Measurements from ENCODE around the gene SPINK8. TPM values are rescaled to one million over a fixed set of nuclear protein-coding genes. Genes with fewer than 3 reads are reported as not detected.
A peak's percentile ranks its signal among the peaks of the same experiment; 100 is the strongest.

The SPINK8 gene
- polyA plus RNA-seq, 3 donors = not detected

- peak within 1 kb of the TSS; percentile 87 for H3K4me2 ChIP-seq (replicated peaks; ENCODE audit: extremely low read depth, low read length, poor library complexity, severe bottlenecking)
- H3K4me3 ChIP-seq (replicated peaks in 1 of 3; ENCODE audit: low read depth in 2 of 3, low read length in 3 of 3) = peak within 1 kb of the TSS; percentile 71 to 92 (median 81)
- no peaks in the 10 kb centered on the region for H3K9me3 ChIP-seq (replicated peaks in 1 of 2; ENCODE audit: control insufficient read depth in 1 of 2, insufficient read depth in 1 of 2, low read length in 2 of 2)
- no peaks in the 10 kb centered on the region for H3K27me3 ChIP-seq (ENCODE audit: control insufficient read depth in 2 of 2, insufficient read depth in 2 of 2, low read length in 2 of 2)
- peak within 1 kb of the TSS; percentile 79 to 87 for H3K27ac ChIP-seq (ENCODE audit: low read depth in 1 of 2, low read length in 2 of 2)
- DNase-seq = peak; percentile 83 to 84 (median 84)
- H3K9ac ChIP-seq (ENCODE audit: insufficient read depth, low read length, poor library complexity, severe bottlenecking) = peak within 1 kb of the TSS; percentile 94
- peaks cover 0 to 2% (median 0%) of the 10 kb centered on the region in 7 donors for H3K9me3 Mint-ChIP-seq
- peaks cover 19 to 25% of the 10 kb centered on the region in 2 donors for H3K4me1 ChIP-seq (ENCODE audit: control insufficient read depth in 1 of 2, insufficient read depth in 2 of 2, low read length in 2 of 2)
- H3K36me3 ChIP-seq (replicated peaks in 1 of 2; ENCODE audit: control insufficient read depth in 1 of 2, insufficient read depth in 2 of 2, low read length in 2 of 2) = peaks cover 24 to 26% of the 10 kb centered on the region in 2 donors
- H3K4me1 Mint-ChIP-seq = peaks cover 25% of the 10 kb centered on the region
- no peak for TF ChIP-seq CTCF (IDR thresholded peaks at IDR 0.05)
- H3K79me2 ChIP-seq (ENCODE audit: insufficient read depth, low read length) = peaks cover 37% of the 10 kb centered on the region
- under 1% methylated on average over 64 of the region's 70 CpGs for WGBS (ENCODE audit: insufficient coverage)
- H2AFZ ChIP-seq (ENCODE audit: insufficient read depth, low read depth, low read length, poor library complexity, severe bottlenecking) = peak within 1 kb of the TSS; percentile 100
- H3K36me3 Mint-ChIP-seq = peaks cover 20 to 21% of the 10 kb centered on the region in 2 donors
- H3K27ac Mint-ChIP-seq = peak within 1 kb of the TSS; percentile 91 to 96 (median 95)
- intact Hi-C loops (cut with micrococcal nuclease) = no loop called here
- H3K4me3 Mint-ChIP-seq = peak within 1 kb of the TSS; percentile 96
- H4K20me1 ChIP-seq (ENCODE audit: insufficient read depth, low read length) = no peaks in the 10 kb centered on the region
- peaks cover 0 to 3% (median 0%) of the 10 kb centered on the region in 3 donors for H3K27me3 Mint-ChIP-seq (ENCODE audit: low read depth in 3 of 3)
Observed at GRCh38 chr3:48301020-48301799, 32.3 kb downstream of the SPINK8 start, which contains the start of gene NME6. NME6 (minus strand) TSS chr3:48301367.

- Histone ChIP-seq H3K27ac (ENCODE audit: low read depth in 1 of 2, low read length in 2 of 2) (peak overlapping the region; percentile 79 to 87), H3K36me3 (replicated peaks in 1 of 2; ENCODE audit: control insufficient read depth in 1 of 2, insufficient read depth in 2 of 2, low read length in 2 of 2) (peaks cover 30 to 38% of the 10 kb centered on the region in 2 donors), H3K9me3 (replicated peaks in 1 of 2; ENCODE audit: control insufficient read depth in 1 of 2, insufficient read depth in 1 of 2, low read length in 2 of 2) (no peaks in the 10 kb centered on the region), H3K79me2 (ENCODE audit: insufficient read depth, low read length) (peaks cover 37% of the 10 kb centered on the region), H4K20me1 (ENCODE audit: insufficient read depth, low read length) (no peaks in the 10 kb centered on the region), H3K27me3 (ENCODE audit: control insufficient read depth in 2 of 2, insufficient read depth in 2 of 2, low read length in 2 of 2) (no peaks in the 10 kb centered on the region), H3K4me3 (replicated peaks in 1 of 3; ENCODE audit: low read depth in 2 of 3, low read length in 3 of 3) (peak overlapping the region; percentile 71 to 92 (median 81)), H3K4me2 (replicated peaks; ENCODE audit: extremely low read depth, low read length, poor library complexity, severe bottlenecking) (peak overlapping the region; percentile 87), H2AFZ (ENCODE audit: insufficient read depth, low read depth, low read length, poor library complexity, severe bottlenecking) (peak overlapping the region; percentile 100), H3K9ac (ENCODE audit: insufficient read depth, low read length, poor library complexity, severe bottlenecking) (peak overlapping the region; percentile 94), H3K4me1 (ENCODE audit: control insufficient read depth in 1 of 2, insufficient read depth in 2 of 2, low read length in 2 of 2) (peaks cover 19 to 24% of the 10 kb centered on the region in 2 donors)
- 40% methylated on average over 11 of the region's 13 CpGs for WGBS (ENCODE audit: insufficient coverage)
- TF ChIP-seq CTCF (IDR thresholded peaks at IDR 0.05) = no peak
- DNase-seq = peak; percentile 22 to 38 (median 34)
- Mint-ChIP-seq H3K4me1 (peaks cover 25% of the 10 kb centered on the region), H3K27me3 (ENCODE audit: low read depth in 3 of 3) (peaks cover 0 to 3% (median 0%) of the 10 kb centered on the region in 3 donors), H3K4me3 (peak overlapping the region; percentile 96), H3K36me3 (peaks cover 30 to 32% of the 10 kb centered on the region in 2 donors), H3K9me3 (peaks cover 0 to 2% (median 0%) of the 10 kb centered on the region in 7 donors), H3K27ac (peak overlapping the region; percentile 17 to 96 (median 94))
- intact Hi-C loops (cut with micrococcal nuclease) = no loop called here
Observed at GRCh38 chr3:48299746-48300712, 33.4 kb downstream of the SPINK8 start.
